HEK293T (cell line): ENCODE measurements around the gene CYP4F22.
"Not testable (repeated sequence)": the region's sequence is repeated elsewhere in the genome, so short reads cannot be mapped to it uniquely, and the experiment has no call there.

Experiments used
- FOXK2 ChIP-seq: fragments of 450-650 bp; IDR thresholded peaks from 2 replicates; pipeline ENCODE4 v1.6.1; 2016; ENCODE audit warnings: mild to moderate bottlenecking
- NFRKB ChIP-seq: fragments of 450-650 bp; IDR thresholded peaks from 2 replicates; pipeline ENCODE4 v1.6.1; 2016; ENCODE audit warnings: mild to moderate bottlenecking, moderate library complexity
- SP1 ChIP-seq: fragments of 450-650 bp; IDR thresholded peaks from 2 replicates; pipeline ENCODE4 v1.6.1; 2017

GRCh38 chr19:15473821-15474220 lies 34.5 kb upstream of the CYP4F22 start:
- not testable (repeated sequence) for TF ChIP-seq NFRKB, FOXK2, SP1
